Measurements from ENCODE around the gene PCCA.
A peak's percentile ranks its signal among the peaks of the same experiment; 100 is the strongest.
"Not testable (repeated sequence)": the region's sequence is repeated elsewhere in the genome, so short reads cannot be mapped to it uniquely, and the experiment has no call there.

Gene PCCA

GRCh38 chr13:100549316-100549715 is 460.4 kb downstream of the PCCA start:
- no peak for DNase-seq

GRCh38 chr13:100552755-100553154 is 463.9 kb downstream of the PCCA start:
- no peak for DNase-seq

GRCh38 chr13:100559886-100560285 is 471.0 kb downstream of the PCCA start:
- DNase-seq, result no peak

- DNase-seq, result no peak
Observed at GRCh38 chr13:100560498-100561157, 471.7 kb downstream of the PCCA start.

- DNase-seq, result no peak
Observed at GRCh38 chr13:100561158-100561499, 472.2 kb downstream of the PCCA start.

- no peak for DNase-seq
Observed at GRCh38 chr13:100561599-100562204, 472.8 kb downstream of the PCCA start.

GRCh38 chr13:100563779-100564178 is 474.9 kb downstream of the PCCA start:
- no peak for DNase-seq

GRCh38 chr13:100564444-100565223 is 475.7 kb downstream of the PCCA start:
- no peak for DNase-seq

GRCh38 chr13:100565286-100565685 is 476.4 kb downstream of the PCCA start:
- no peak for DNase-seq

GRCh38 chr13:100566543-100566942 is 477.6 kb downstream of the PCCA start:
- no peak for DNase-seq

- DNase-seq, result peak; percentile 89
Observed at GRCh38 chr13:100573121-100573520, 484.2 kb downstream of the PCCA start.

GRCh38 chr13:100577239-100577638 is 488.3 kb downstream of the PCCA start:
- not testable (repeated sequence) for DNase-seq

Measured in NCI-H146 (cell line).